Measurements from ENCODE around the gene DBN1.

Gene DBN1

DNA sequence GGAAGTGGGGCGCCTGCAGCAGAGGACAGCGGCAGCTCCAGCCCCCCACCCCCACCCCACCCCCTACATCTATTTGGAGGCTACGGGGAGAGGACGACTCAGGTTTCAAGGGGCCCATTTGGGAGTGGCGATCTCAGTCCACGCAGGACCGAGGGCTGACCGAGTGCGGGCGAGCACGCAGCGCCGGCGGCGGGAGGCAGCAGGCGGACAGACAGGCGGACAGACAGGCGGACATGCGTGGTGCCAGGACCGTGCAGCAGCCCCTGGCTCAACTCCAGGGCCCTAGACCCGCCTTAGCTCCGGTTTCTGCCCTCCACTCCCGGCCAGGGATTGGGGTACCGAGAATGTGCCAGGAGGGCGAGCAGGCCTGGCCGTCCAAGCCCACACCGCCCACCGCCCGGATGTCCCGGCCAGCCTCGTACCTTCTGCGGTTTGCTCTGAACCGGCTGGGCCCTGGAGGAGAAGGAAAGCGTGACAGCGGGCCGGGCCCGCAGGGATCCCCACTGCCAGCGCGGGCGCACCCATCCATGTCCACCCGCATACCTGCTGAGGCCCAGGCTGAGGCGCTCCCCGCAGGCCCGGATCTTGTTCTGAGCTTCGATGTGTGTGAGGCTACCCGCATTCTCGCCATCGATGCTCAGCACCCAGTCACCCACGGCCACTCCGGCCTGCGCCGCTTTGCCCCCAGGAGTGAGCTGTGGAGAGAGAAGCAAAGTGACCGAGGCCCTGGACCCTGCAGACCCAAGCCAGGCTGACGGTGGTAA is 18.7 kb upstream of the DBN1 start:
- TF ChIP-seq, protein P1, sequence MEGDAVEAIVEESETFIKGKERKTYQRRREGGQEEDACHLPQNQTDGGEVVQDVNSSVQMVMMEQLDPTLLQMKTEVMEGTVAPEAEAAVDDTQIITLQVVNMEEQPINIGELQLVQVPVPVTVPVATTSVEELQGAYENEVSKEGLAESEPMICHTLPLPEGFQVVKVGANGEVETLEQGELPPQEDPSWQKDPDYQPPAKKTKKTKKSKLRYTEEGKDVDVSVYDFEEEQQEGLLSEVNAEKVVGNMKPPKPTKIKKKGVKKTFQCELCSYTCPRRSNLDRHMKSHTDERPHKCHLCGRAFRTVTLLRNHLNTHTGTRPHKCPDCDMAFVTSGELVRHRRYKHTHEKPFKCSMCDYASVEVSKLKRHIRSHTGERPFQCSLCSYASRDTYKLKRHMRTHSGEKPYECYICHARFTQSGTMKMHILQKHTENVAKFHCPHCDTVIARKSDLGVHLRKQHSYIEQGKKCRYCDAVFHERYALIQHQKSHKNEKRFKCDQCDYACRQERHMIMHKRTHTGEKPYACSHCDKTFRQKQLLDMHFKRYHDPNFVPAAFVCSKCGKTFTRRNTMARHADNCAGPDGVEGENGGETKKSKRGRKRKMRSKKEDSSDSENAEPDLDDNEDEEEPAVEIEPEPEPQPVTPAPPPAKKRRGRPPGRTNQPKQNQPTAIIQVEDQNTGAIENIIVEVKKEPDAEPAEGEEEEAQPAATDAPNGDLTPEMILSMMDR (IDR thresholded peaks at IDR 0.05; ENCODE audit: control insufficient read depth, insufficient read depth, low read depth, low read length, missing control alignments) = no peak
- H3K4me3 ChIP-seq (ENCODE audit: control insufficient read depth, low read depth, low read length) = no peak overlapping the region
- no peak for DNase-seq (ENCODE audit: low read depth)

DNA sequence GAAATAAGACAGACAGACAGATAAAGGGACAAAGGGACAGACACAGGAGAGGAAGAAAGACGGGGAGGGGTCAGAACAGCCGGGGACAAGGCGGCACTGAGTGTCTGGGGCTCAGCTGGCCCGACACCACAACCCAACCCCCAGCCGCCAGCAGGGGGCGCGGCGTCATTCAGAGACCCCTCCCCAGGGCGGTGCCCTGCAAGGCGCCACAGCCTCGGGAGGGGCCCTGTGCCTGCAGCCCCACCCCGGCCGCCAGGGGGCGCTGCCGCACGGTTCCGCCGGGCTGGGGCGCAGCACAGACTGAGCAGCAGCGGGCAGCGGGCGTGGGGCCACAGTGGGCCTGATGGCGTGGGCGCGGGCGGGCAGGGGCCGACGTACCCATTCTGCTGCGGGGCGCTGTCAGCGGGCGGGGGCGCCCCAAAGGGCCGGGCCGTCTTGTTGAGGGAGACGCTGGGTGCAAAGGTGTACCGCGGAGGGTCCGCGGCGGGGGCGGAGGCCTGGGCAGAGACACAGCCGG is 18.1 kb upstream of the DBN1 start:
- H3K4me3 ChIP-seq (ENCODE audit: control insufficient read depth, low read depth, low read length) = no peak overlapping the region
- TF ChIP-seq, protein P1 (IDR thresholded peaks at IDR 0.05; ENCODE audit: control insufficient read depth, insufficient read depth, low read depth, low read length, missing control alignments) = peak; percentile 46
- DNase-seq (ENCODE audit: low read depth) = no peak

DNA sequence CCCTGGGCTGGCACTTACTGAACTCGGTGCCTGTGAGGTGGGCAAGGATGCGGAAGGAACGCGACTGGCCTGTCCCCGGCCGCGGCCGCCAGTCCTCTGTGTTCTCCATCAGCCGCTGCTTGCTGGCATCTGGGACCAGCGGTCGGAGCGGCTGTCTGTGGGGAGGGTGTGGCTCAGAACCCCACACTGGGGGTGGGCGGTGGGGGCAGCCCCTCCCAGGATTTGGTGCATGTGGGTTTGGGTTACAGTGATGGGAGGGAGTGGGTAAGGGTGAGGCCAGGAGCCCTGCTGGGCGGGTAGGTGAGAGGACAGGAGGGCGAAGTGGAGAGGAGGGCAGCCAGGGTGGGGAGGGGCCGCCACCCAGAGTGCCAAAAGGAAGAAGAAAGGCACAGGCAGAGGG is 17.6 kb upstream of the DBN1 start:
- no peak overlapping the region for H3K4me3 ChIP-seq (ENCODE audit: control insufficient read depth, low read depth, low read length)
- no peak for DNase-seq (ENCODE audit: low read depth)
- TF ChIP-seq, protein P1 (IDR thresholded peaks at IDR 0.05; ENCODE audit: control insufficient read depth, insufficient read depth, low read depth, low read length, missing control alignments) = no peak

DNA sequence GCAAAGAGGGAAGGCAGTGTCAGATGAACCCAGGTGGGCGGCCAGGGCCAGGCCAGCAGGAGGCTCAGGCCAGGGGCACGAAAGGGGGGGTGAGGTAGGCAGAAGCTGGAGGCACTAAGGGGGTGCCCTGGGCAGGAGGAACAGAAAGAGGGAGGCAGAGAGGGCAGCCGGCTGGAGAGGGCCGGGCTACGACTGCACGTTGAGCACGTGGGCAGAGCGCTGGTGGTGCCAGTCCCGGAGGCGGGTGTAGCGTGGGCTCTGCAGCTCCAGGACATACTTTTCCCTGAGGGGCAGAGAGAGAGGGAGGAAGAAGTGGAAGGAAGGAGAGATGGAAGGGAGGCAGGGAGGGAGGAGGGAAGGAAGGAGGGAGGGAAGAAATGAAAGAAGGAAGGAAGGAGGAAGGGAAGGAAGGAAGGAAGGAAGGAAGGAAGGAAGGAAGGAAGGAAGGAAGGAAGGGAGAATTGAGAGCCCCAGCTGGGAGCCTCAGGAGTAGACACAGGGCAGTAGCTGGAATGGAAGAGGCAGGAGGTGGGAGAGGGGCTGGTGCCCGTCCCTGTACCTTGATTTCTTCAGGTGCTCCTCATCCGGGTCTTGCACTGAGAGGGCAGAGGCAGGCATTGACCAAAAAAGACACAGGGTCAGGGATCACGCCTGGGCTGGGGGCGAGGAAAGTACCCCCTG is 17.0 kb upstream of the DBN1 start:
- DNase-seq (ENCODE audit: low read depth) = no peak
- TF ChIP-seq, protein P1 (IDR thresholded peaks at IDR 0.05; ENCODE audit: control insufficient read depth, insufficient read depth, low read depth, low read length, missing control alignments) = no peak

DNA sequence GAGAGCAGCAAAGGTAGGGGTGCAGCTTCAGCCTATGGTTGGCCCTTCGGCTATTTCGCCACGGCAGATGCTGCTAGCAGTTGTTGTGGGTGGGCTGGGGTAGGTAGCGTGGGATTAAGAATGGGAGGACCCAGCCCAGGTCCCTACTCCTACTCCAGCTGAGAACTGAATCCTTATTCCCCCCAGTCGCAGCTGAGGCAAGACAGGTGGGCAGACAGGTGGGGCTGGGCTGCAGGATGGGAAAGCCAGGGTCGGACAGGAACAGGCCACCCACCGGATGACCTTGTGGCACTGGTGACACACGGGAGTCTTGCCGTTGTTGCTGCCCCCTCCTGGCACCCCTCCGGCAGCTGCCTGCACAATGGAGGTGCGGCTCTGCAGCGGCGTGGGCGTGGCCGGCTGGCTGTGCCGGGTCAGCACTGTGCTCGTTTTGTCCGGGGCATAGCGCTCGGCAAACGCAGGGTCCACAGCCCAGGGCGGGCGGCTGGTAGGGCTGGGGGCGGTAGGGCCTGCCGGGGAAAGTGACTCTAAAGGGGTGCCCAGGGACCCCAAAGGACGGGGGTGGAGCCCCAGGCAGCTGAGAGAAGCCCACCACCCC is 15.8 kb upstream of the DBN1 start:
- DNase-seq (ENCODE audit: low read depth) = no peak
- no peak overlapping the region for H3K4me3 ChIP-seq (ENCODE audit: control insufficient read depth, low read depth, low read length)
- TF ChIP-seq, protein P1 (IDR thresholded peaks at IDR 0.05; ENCODE audit: control insufficient read depth, insufficient read depth, low read depth, low read length, missing control alignments) = peak; percentile 5

More for the DNA sequence above, 17.0 kb upstream of the DBN1 start:
- H3K4me3 ChIP-seq (ENCODE audit: control insufficient read depth, low read depth, low read length) = no peak overlapping the region

DNA sequence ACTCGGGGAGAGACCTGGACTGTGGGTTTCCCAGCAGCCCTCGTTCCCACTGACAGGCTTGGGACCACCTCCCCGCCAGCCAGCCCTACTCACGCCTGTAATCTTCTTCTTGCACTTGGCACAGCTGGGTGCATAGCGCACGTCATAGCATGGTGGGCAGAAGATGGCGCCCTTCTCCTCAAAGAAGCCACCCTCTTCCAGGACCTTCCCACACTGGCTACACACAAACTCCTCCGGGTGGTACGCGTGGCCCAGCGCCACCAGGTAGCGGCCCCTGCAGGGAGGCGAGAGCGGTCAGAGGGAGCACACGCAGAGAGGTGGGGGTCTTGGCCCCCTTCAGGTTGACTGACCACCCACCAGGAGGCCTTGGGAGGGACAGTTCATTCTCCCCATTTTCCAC is 14.5 kb upstream of the DBN1 start:
- TF ChIP-seq, protein P1 (IDR thresholded peaks at IDR 0.05; ENCODE audit: control insufficient read depth, insufficient read depth, low read depth, low read length, missing control alignments) = no peak
- no peak overlapping the region for H3K4me3 ChIP-seq (ENCODE audit: control insufficient read depth, low read depth, low read length)
- DNase-seq (ENCODE audit: low read depth) = no peak
